SKM-1 treated with dmso at 0.1 percent for 144 hours (cell line): Measurements from ENCODE around the gene FTO.
A peak's percentile ranks its signal among the peaks of the same experiment; 100 is the strongest.

Experiments used
- DNase-seq: peaks from one replicate; lab custom pipeline; 2025; ENCODE audit not compliant: unreplicated experiment; lab: John Stamatoyannopoulos, UW

The FTO gene

GRCh38 chr16:53924331-53925106 is 220.6 kb downstream of the FTO start:
- DNase-seq, result no peak

- DNase-seq, result peak; percentile 8
Observed at GRCh38 chr16:53925107-53925410, 221.1 kb downstream of the FTO start.

GRCh38 chr16:53925526-53925925 is 221.6 kb downstream of the FTO start:
- no peak for DNase-seq

- no peak for DNase-seq
Observed at GRCh38 chr16:53926209-53926608, 222.3 kb downstream of the FTO start.

GRCh38 chr16:53932975-53933374 is 229.0 kb downstream of the FTO start:
- no peak for DNase-seq

GRCh38 chr16:53933407-53933806 is 229.5 kb downstream of the FTO start:
- DNase-seq, result no peak

- DNase-seq, result no peak
Observed at GRCh38 chr16:53936052-53936451, 232.1 kb downstream of the FTO start.

GRCh38 chr16:53936529-53936928 is 232.6 kb downstream of the FTO start:
- DNase-seq, result no peak

GRCh38 chr16:53937161-53937880 is 233.4 kb downstream of the FTO start:
- no peak for DNase-seq

GRCh38 chr16:53944025-53944424 is 240.1 kb downstream of the FTO start:
- DNase-seq, result no peak

- peak; percentile 61 for DNase-seq
Observed at GRCh38 chr16:53945996-53946395, 242.0 kb downstream of the FTO start.

GRCh38 chr16:53946746-53947386 is 242.9 kb downstream of the FTO start:
- no peak for DNase-seq

- no peak for DNase-seq
Observed at GRCh38 chr16:53947642-53948041, 243.7 kb downstream of the FTO start.

- DNase-seq, result no peak
Observed at GRCh38 chr16:53948326-53948725, 244.4 kb downstream of the FTO start.

- DNase-seq, result no peak
Observed at GRCh38 chr16:53948734-53949430, 244.9 kb downstream of the FTO start.

- DNase-seq, result no peak
Observed at GRCh38 chr16:53949715-53950410, 245.9 kb downstream of the FTO start.

GRCh38 chr16:53950677-53951076 is 246.7 kb downstream of the FTO start:
- DNase-seq, result no peak

GRCh38 chr16:53952215-53953208 is 248.6 kb downstream of the FTO start:
- no peak for DNase-seq

GRCh38 chr16:53953336-53953735 is 249.4 kb downstream of the FTO start:
- no peak for DNase-seq
